IMR-90 (cell line): ENCODE data around the gene PTP4A2. TPM values are rescaled to one million over a fixed set of nuclear protein-coding genes. Genes with fewer than 3 reads are reported as not detected.

Source experiments
- ATAC-seq: fragments of 200-7000 bp; cut with Tn5 transposase; 2 replicates; pipeline ENCODE4 v1.9.1; 2020; ENCODE audit warnings: low read depth, mild to moderate bottlenecking, moderate library complexity
- BruUV-seq: library from RNA; stranded (reverse); fragments of 400-500 nt; replicated peaks from 2 replicates; lab custom pipeline; 2021; lab: Mats Ljungman, UMichigan
- CTCF ChIA-PET: fragments of 300-600 bp; formaldehyde crosslinking; extraction: SDS; loops from one replicate; lab custom pipeline; 2021; ENCODE audit warnings: antibody characterized with exemption; lab: Yijun Ruan, JAX
- POLR2A ChIA-PET: fragments of 300-600 bp; sonication (Branson Sonifier 250); formaldehyde crosslinking; loops from one replicate; lab custom pipeline; 2022; ENCODE audit warnings: antibody characterized with exemption; ENCODE audit not compliant: unreplicated experiment; lab: Charles Lee
- DNase-seq: peaks from one replicate; pipeline ENCODE4 v3.0.0; 2013
- H2AFZ ChIP-seq: replicated peaks from 2 replicates; pipeline ENCODE3; 2013; ENCODE audit warnings: low read length, mild to moderate bottlenecking; ENCODE audit not compliant: poor library complexity
- H2AK5ac ChIP-seq: 2 replicates; pipeline ENCODE4 v1.6.1; 2013; ENCODE audit warnings: low read depth, low read length, inconsistent platforms
- H2AK9ac ChIP-seq: replicated peaks from 2 replicates; pipeline ENCODE3; 2013; ENCODE audit warnings: mild to moderate bottlenecking, low read depth, low read length, moderate library complexity; ENCODE audit not compliant: poor library complexity
- H2BK120ac ChIP-seq: 2 replicates; pipeline ENCODE4 v1.6.1; 2013; ENCODE audit warnings: low read depth, low read length, inconsistent platforms
- H2BK15ac ChIP-seq: 3 replicates; pipeline ENCODE4 v1.6.1; 2013; ENCODE audit warnings: low read depth, low read length, inconsistent platforms
- H2BK20ac ChIP-seq: 2 replicates; pipeline ENCODE4 v1.6.1; 2013; ENCODE audit warnings: low read depth, mild to moderate bottlenecking, inconsistent platforms, low read length, moderate library complexity
- H2BK5ac ChIP-seq: 2 replicates; pipeline ENCODE4 v1.6.1; 2013; ENCODE audit warnings: mild to moderate bottlenecking, low read depth, low read length, inconsistent platforms; ENCODE audit not compliant: poor library complexity, severe bottlenecking
- H3K14ac ChIP-seq: replicated peaks from 2 replicates; pipeline ENCODE4 v1.6.1; 2013; ENCODE audit warnings: low read depth, low read length, inconsistent platforms
- H3K18ac ChIP-seq: 2 replicates; pipeline ENCODE4 v1.6.1; 2013; ENCODE audit warnings: low read depth, low read length, control low read depth
- H3K23ac ChIP-seq: 2 replicates; pipeline ENCODE4 v1.6.1; 2013; ENCODE audit warnings: low read depth, low read length, inconsistent platforms
- H3K27ac ChIP-seq: 2 replicates; pipeline ENCODE4 v1.5.1; 2013; ENCODE audit warnings: mild to moderate bottlenecking, control low read depth, low read length; ENCODE audit not compliant: insufficient read depth
- H3K27me3 ChIP-seq: 2 replicates; pipeline ENCODE4 v1.6.1; 2013; ENCODE audit warnings: low read length; ENCODE audit not compliant: control insufficient read depth, insufficient read depth
- H3K36me3 ChIP-seq: 2 replicates; pipeline ENCODE4 v1.6.1; 2013; ENCODE audit warnings: low read length, mixed read lengths; ENCODE audit not compliant: control insufficient read depth, insufficient read depth
- H3K4ac ChIP-seq: 2 replicates; pipeline ENCODE4 v1.6.1; 2013; ENCODE audit warnings: low read depth, low read length, inconsistent platforms
- H3K4me1 ChIP-seq: 2 replicates; pipeline ENCODE4 v1.6.1; 2013; ENCODE audit warnings: low read length, mixed read lengths; ENCODE audit not compliant: control insufficient read depth, insufficient read depth
- H3K4me2 ChIP-seq: 2 replicates; pipeline ENCODE4 v1.6.1; 2013; ENCODE audit warnings: low read depth, mild to moderate bottlenecking, control low read depth, low read length, moderate library complexity
- H3K4me3 ChIP-seq: 2 replicates; pipeline ENCODE4 v1.5.1; 2013; ENCODE audit warnings: low read depth, mild to moderate bottlenecking, control low read depth, low read length, moderate library complexity; ENCODE audit not compliant: insufficient read depth
- H3K56ac ChIP-seq: 2 replicates; pipeline ENCODE4 v1.6.1; 2013; ENCODE audit warnings: low read length, inconsistent platforms; ENCODE audit not compliant: insufficient read depth; ENCODE audit errors: extremely low read depth
- H3K79me1 ChIP-seq, 2 experiments: 2 replicates each; pipeline ENCODE4 v1.6.1; 2013; ENCODE audit warnings: low read length in 2 of 2, inconsistent platforms in 1 of 2, low read depth in 1 of 2
- H3K9ac ChIP-seq: 2 replicates; pipeline ENCODE4 v1.6.1; 2013; ENCODE audit warnings: low read depth, low read length, control low read depth
- H3K9me1 ChIP-seq: 2 replicates; pipeline ENCODE4 v1.6.1; 2013; ENCODE audit warnings: low read length, inconsistent platforms; ENCODE audit not compliant: insufficient read depth
- H3K9me3 ChIP-seq: 2 replicates; pipeline ENCODE4 v1.6.1; 2013; ENCODE audit warnings: low read length; ENCODE audit not compliant: control insufficient read depth, insufficient read depth
- H4K20me1 ChIP-seq: 2 replicates; pipeline ENCODE4 v1.6.1; 2013; ENCODE audit warnings: low read length, inconsistent platforms; ENCODE audit not compliant: insufficient read depth
- H4K5ac ChIP-seq: 2 replicates; pipeline ENCODE4 v1.6.1; 2013; ENCODE audit warnings: mild to moderate bottlenecking, low read depth, low read length, control low read depth
- H4K8ac ChIP-seq, 2 experiments: 2 replicates each; pipeline ENCODE4 v1.6.1; 2013; ENCODE audit warnings: low read depth in 2 of 2, low read length in 2 of 2, control low read depth in 1 of 2, inconsistent platforms in 1 of 2
- H4K91ac ChIP-seq: 2 replicates; pipeline ENCODE4 v1.6.1; 2013; ENCODE audit warnings: low read depth, low read length, inconsistent platforms; ENCODE audit not compliant: insufficient read depth
- BHLHE40 ChIP-seq: fragments of 150-350 bp; IDR thresholded peaks from 2 replicates; pipeline ENCODE4 v1.6.1; 2016; ENCODE audit warnings: mild to moderate bottlenecking, low read depth, low read length
- CEBPB ChIP-seq: IDR thresholded peaks from 2 replicates; pipeline ENCODE4 v1.6.1; 2012; ENCODE audit warnings: low read depth, low read length, improper control_type of control experiment
- CHD1 ChIP-seq: IDR thresholded peaks from 2 replicates; pipeline ENCODE4 v1.6.1; 2012; ENCODE audit warnings: low read depth, low read length, improper control_type of control experiment
- CTCF ChIP-seq: conservative IDR thresholded peaks from 2 replicates; pipeline ENCODE4 v1.5.1; 2012; ENCODE audit warnings: mild to moderate bottlenecking, low read depth, low read length, improper control_type of control experiment
- FOS ChIP-seq: fragments of 150-350 bp; IDR thresholded peaks from 2 replicates; pipeline ENCODE4 v1.6.1; 2016; ENCODE audit warnings: low read depth, low read length
- MAFK ChIP-seq: IDR thresholded peaks from 2 replicates; pipeline ENCODE4 v1.6.1; 2012; ENCODE audit warnings: low read depth, low read length, improper control_type of control experiment
- MAZ ChIP-seq: IDR thresholded peaks from 2 replicates; pipeline ENCODE4 v1.6.1; 2012; ENCODE audit warnings: low read depth, mild to moderate bottlenecking, low read length, improper control_type of control experiment, moderate library complexity, borderline replicate concordance
- MXI1 ChIP-seq: IDR thresholded peaks from 2 replicates; pipeline ENCODE4 v1.6.1; 2012; ENCODE audit warnings: low read depth, mild to moderate bottlenecking, low read length, moderate library complexity, borderline replicate concordance
- NFE2L2 ChIP-seq: fragments of 150-350 bp; IDR thresholded peaks from 2 replicates; pipeline ENCODE4 v1.6.1; 2016; ENCODE audit warnings: low read depth, mild to moderate bottlenecking, low read length
- POLR2A ChIP-seq: IDR thresholded peaks from 2 replicates; pipeline ENCODE4 v1.6.1; 2012; ENCODE audit warnings: mild to moderate bottlenecking, low read depth, low read length
- RAD21 ChIP-seq: IDR thresholded peaks from 2 replicates; pipeline ENCODE4 v1.6.1; 2012; ENCODE audit warnings: low read length, improper control_type of control experiment
- RFX5 ChIP-seq: IDR thresholded peaks from 2 replicates; pipeline ENCODE4 v1.8.0; 2012; ENCODE audit warnings: low read depth, mild to moderate bottlenecking, low read length, moderate library complexity
- SMC3 ChIP-seq: fragments of 150-350 bp; IDR thresholded peaks from 2 replicates; pipeline ENCODE4 v1.6.1; 2016; ENCODE audit warnings: low read depth, mild to moderate bottlenecking, antibody characterized with exemption, low read length, moderate library complexity
- WGBS, 2 experiments: methylation state at CpG; one replicate each; pipeline versions ENCODE4 v1.1.5 to v1.1.7; 2013; ENCODE audit warnings: missing lambda C conversion rate in 2 of 2; ENCODE audit not compliant: insufficient read length in 1 of 2; ENCODE audit errors: extremely low coverage in 2 of 2; 5-methylcytosine and 5-hydroxymethylcytosine counted together
- dilution Hi-C: fragments of 300-500 bp; cut with HindIII; formaldehyde crosslinking; loops from one replicate; pipeline ENCODE4 v1.14.3; 2018; ENCODE audit warnings: low sequenced_read_pairs; ENCODE audit not compliant: unreplicated experiment
- in situ Hi-C: fragments of 300-500 bp; cut with MboI; formaldehyde crosslinking; loops from 3 replicates; pipeline ENCODE4 v1.14.3; 2019; ENCODE audit warnings: low sequenced_read_pairs, inconsistent platforms, mixed read lengths
- intact Hi-C: fragments of 100-400 bp; cut with micrococcal nuclease; formaldehyde crosslinking; loops from 2 replicates; pipeline ENCODE4 v1.10.0; 2022
- polyA plus RNA-seq, 3 experiments: library from polyadenylated mRNA; depleted of rRNA; stranded (reverse); fragments of >200 nt; gene quantifications; 2 replicates each; pipeline ENCODE4 v1.2.3, GENCODE V29; 2012; ENCODE audit warnings: low replicate concordance in 1 of 3
- total RNA-seq: library from RNA; depleted of rRNA; stranded (reverse); fragments of >200 nt; gene quantifications from 2 replicates; pipeline ENCODE4 v1.2.3, GENCODE V29; 2012
- TF ChIP-seq, protein P1 (sequence below): fragments of 150-350 bp; IDR thresholded peaks from 2 replicates; pipeline ENCODE4 v1.6.1; 2016; ENCODE audit warnings: low read depth, mild to moderate bottlenecking, low read length, moderate library complexity, borderline replicate concordance

Gene PTP4A2
- total and polyA plus RNA-seq, 2 of the 4 experiments (the other 2 are of a cell fraction), result 135 to 328 TPM

DNA sequence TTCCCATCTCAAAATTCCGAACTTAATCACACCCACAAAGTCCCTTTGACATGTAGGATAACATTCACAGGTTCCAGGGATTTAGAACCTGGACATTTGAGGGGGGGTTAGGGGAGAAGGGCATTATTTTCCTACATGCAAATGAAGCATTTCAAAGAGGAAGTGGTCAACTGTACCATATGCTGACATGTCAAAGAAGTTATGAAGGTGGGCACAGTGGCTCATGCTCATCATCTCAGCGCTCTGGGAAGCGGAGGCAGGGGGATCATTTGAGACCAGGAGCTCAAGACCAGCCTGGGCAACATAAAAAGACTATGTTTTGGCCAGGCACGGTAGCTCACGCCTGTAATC is 35.7 kb downstream of the PTP4A2 start (continued):
- TF ChIP-seq POLR2A, result no peak
- TF ChIP-seq RFX5, result no peak
- TF ChIP-seq NFE2L2, result no peak

- H4K91ac ChIP-seq, result no peak overlapping the region
- POLR2A ChIA-PET, result interaction anchor here (0.6 kb wide), 1 partner anchor 161 kb away, joined by 6 read pairs; no protein-coding TSS in a partner anchor
- no peak overlapping the region for H4K8ac ChIP-seq
- H3K27ac ChIP-seq, result no peak overlapping the region
- DNase-seq (no peak), ATAC-seq (no peak)
- H3K27me3 ChIP-seq, result no peaks in the 10 kb centered on the region
- WGBS, 2 experiments, result 80% methylated on average over 1 of the region's 6 CpGs; no CpG with 5 or more reads in 1 of the 2 experiments
- H3K9me3 ChIP-seq, result peaks cover 3% of the 10 kb centered on the region; the same call in 1 of the 2 replicates
- H3K4ac ChIP-seq, result no peak overlapping the region
- BruUV-seq, result no TSS peak
- no peak overlapping the region for H3K4me3 ChIP-seq
- H2AK9ac ChIP-seq, result no peak overlapping the region
- dilution Hi-C loops, result no loop called here
- H2AFZ ChIP-seq, result no peak overlapping the region
- H3K18ac ChIP-seq, result no peak overlapping the region
- H4K5ac ChIP-seq, result no peak overlapping the region
- H3K9ac ChIP-seq, result no peak overlapping the region
- no peak overlapping the region for H2AK5ac ChIP-seq
- peaks cover 2 to 16% of the 10 kb centered on the region in 2 experiments; a peak in 3 of 4 replicates for H3K79me1 ChIP-seq
- no peak overlapping the region for H2BK120ac ChIP-seq
- 0 out of 2 replicates have a peak, but pooled peaks cover under 1% of the 10 kb centered on the region for H4K20me1 ChIP-seq
- intact Hi-C loops, result no loop called here
- peaks cover 5% of the 10 kb centered on the region; the same call in 1 of the 2 replicates for H3K9me1 ChIP-seq
- in situ Hi-C loops, result no loop called here
- H3K56ac ChIP-seq, result no peak overlapping the region
- H3K23ac ChIP-seq, result no peak overlapping the region
- H3K4me1 ChIP-seq, result no peaks in the 10 kb centered on the region
- H3K4me2 ChIP-seq, result no peak overlapping the region
- no peak overlapping the region for H2BK5ac ChIP-seq
- no peak overlapping the region for H3K14ac ChIP-seq
- H2BK20ac ChIP-seq, result no peak overlapping the region
- no peak overlapping the region for H2BK15ac ChIP-seq
- CTCF ChIA-PET, result no interaction called here
- peaks cover 11% of the 10 kb centered on the region for H3K36me3 ChIP-seq
- TF ChIP-seq, protein P1, sequence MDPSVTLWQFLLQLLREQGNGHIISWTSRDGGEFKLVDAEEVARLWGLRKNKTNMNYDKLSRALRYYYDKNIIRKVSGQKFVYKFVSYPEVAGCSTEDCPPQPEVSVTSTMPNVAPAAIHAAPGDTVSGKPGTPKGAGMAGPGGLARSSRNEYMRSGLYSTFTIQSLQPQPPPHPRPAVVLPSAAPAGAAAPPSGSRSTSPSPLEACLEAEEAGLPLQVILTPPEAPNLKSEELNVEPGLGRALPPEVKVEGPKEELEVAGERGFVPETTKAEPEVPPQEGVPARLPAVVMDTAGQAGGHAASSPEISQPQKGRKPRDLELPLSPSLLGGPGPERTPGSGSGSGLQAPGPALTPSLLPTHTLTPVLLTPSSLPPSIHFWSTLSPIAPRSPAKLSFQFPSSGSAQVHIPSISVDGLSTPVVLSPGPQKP, result no peak
- no peak for TF ChIP-seq MXI1
- TF ChIP-seq CTCF, result no peak
- TF ChIP-seq MAFK, result no peak
- no peak for TF ChIP-seq RAD21
- no peak for TF ChIP-seq POLR2A
- no peak for TF ChIP-seq MAZ
- no peak for TF ChIP-seq CHD1
- TF ChIP-seq SMC3, result no peak
- no peak for TF ChIP-seq CEBPB
- no peak for TF ChIP-seq FOS
- TF ChIP-seq NFE2L2, result no peak
- TF ChIP-seq BHLHE40, result no peak
Measured at GRCh38 chr1:31901838-31902509, 36.2 kb downstream of the PTP4A2 start.
